Measurements from ENCODE around the gene COL8A1.

DNA sequence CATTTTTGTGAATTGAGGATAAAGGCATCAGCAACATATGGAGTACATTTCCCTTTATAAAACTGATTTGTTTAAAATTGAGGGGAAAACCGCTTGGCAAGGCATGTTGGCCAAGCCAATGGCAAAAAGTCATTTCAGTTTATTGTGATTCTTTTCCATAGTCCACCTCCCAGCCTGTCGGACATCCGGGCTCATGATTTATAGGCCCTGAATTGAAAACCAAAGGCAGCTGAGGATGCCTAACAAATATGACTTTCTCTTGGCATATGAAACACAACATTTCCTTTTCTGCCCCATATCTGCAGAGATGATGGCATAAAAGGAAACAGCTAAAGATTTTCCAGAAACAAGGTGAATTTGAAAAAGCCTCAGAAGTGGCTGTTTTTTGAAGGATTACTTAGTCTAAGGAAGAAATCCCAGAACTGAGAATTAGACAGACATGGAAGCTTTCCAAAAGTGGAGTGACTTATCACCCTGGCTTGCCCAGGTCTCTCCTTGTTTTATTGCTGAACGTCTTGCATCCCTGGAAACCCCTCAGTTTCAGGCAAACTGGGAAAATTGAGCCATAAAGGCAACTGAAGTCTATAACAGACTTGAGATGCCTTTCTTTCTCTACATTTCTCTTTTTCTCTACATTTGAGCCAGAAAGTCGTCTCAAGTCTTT, 74.0 kb downstream of the COL8A1 start:
- TF ChIP-seq EZH2 (IDR thresholded peaks at IDR 0.05; ENCODE audit: borderline replicate concordance): no peak
- TF ChIP-seq, protein P1, sequence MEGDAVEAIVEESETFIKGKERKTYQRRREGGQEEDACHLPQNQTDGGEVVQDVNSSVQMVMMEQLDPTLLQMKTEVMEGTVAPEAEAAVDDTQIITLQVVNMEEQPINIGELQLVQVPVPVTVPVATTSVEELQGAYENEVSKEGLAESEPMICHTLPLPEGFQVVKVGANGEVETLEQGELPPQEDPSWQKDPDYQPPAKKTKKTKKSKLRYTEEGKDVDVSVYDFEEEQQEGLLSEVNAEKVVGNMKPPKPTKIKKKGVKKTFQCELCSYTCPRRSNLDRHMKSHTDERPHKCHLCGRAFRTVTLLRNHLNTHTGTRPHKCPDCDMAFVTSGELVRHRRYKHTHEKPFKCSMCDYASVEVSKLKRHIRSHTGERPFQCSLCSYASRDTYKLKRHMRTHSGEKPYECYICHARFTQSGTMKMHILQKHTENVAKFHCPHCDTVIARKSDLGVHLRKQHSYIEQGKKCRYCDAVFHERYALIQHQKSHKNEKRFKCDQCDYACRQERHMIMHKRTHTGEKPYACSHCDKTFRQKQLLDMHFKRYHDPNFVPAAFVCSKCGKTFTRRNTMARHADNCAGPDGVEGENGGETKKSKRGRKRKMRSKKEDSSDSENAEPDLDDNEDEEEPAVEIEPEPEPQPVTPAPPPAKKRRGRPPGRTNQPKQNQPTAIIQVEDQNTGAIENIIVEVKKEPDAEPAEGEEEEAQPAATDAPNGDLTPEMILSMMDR (IDR thresholded peaks at IDR 0.05; ENCODE audit: poor library complexity): no peak
